ENCODE data around the gene HEXB.
"Not testable (repeated sequence)": the region's sequence is repeated elsewhere in the genome, so short reads cannot be mapped to it uniquely, and the experiment has no call there.

DNA sequence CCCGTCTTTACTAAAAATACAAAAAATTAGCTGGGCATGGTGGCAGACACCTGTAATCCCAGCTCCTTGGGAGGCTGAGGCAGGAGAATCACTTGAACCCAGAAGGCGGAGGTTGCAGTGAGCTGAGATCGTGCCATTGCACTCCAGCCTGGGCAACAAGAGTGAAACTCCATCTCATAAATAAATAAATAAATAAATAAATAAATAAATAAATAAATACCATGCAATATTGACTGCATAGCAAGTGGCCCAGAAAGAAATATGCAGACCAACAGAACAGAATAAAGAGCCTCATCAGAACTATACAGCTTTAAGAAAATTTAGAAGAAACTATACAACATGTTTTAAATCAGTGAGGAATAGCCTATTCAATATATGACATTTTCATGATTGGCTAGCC is 6.9 kb upstream of the HEXB start:
- TF ChIP-seq, protein P1, sequence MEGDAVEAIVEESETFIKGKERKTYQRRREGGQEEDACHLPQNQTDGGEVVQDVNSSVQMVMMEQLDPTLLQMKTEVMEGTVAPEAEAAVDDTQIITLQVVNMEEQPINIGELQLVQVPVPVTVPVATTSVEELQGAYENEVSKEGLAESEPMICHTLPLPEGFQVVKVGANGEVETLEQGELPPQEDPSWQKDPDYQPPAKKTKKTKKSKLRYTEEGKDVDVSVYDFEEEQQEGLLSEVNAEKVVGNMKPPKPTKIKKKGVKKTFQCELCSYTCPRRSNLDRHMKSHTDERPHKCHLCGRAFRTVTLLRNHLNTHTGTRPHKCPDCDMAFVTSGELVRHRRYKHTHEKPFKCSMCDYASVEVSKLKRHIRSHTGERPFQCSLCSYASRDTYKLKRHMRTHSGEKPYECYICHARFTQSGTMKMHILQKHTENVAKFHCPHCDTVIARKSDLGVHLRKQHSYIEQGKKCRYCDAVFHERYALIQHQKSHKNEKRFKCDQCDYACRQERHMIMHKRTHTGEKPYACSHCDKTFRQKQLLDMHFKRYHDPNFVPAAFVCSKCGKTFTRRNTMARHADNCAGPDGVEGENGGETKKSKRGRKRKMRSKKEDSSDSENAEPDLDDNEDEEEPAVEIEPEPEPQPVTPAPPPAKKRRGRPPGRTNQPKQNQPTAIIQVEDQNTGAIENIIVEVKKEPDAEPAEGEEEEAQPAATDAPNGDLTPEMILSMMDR (IDR thresholded peaks at IDR 0.05) = not testable (repeated sequence)
- TF ChIP-seq POLR2A (IDR thresholded peaks at IDR 0.05) = not testable (repeated sequence)
